Fibroblast of the aortic adventitia (primary cell): ENCODE data around the gene OR5W2. TPM values are rescaled to one million over a fixed set of nuclear protein-coding genes. Genes with fewer than 3 reads are reported as not detected.

ENCODE experiments used
- DNase-seq: peaks from one replicate; pipeline ENCODE4 v3.0.0-alpha.2; 2010; ENCODE audit warnings: low read depth
- H3K4me3 ChIP-seq: 2 replicates; pipeline ENCODE4 v1.5.1; 2011; ENCODE audit warnings: low read depth, mild to moderate bottlenecking, control low read depth, low read length, moderate library complexity
- CTCF ChIP-seq: IDR thresholded peaks from 2 replicates; pipeline ENCODE4 v1.5.1; 2011; ENCODE audit warnings: mild to moderate bottlenecking, low read length, control low read depth, inconsistent platforms; ENCODE audit not compliant: insufficient read depth
- total RNA-seq: library from RNA; depleted of rRNA; stranded (reverse); fragments of >200 nt; gene quantifications from 2 replicates; pipeline ENCODE4 v1.2.3, GENCODE V29; 2012; ENCODE audit warnings: low replicate concordance

The OR5W2 gene
- not detected in 2 replicates for total RNA-seq

- no peak within 1 kb of the TSS for H3K4me3 ChIP-seq
- TF ChIP-seq CTCF = no peak
- DNase-seq = no peak
Observed at GRCh38 chr11:55914482-55914881, at the start of gene OR5W2. TSS of gene OR5W2 (minus strand) at chr11:55914582. CDS start at chr11:55914582, 0 bp downstream.

- no peak overlapping the region for H3K4me3 ChIP-seq
- DNase-seq = no peak
- TF ChIP-seq CTCF = no peak
Observed at GRCh38 chr11:55956521-55956920, 42.1 kb upstream of the OR5W2 start.

GRCh38 chr11:55949330-55949729, 34.9 kb upstream of the OR5W2 start:
- TF ChIP-seq CTCF = no peak

GRCh38 chr11:55942785-55943392, 28.5 kb upstream of the OR5W2 start:
- no peak for TF ChIP-seq CTCF
- no peak overlapping the region for H3K4me3 ChIP-seq
- DNase-seq = peak; percentile 21

More at GRCh38 chr11:55949330-55949729, 34.9 kb upstream of the OR5W2 start:
- H3K4me3 ChIP-seq = no peak overlapping the region
- DNase-seq = no peak

- no peak for TF ChIP-seq CTCF
- no peak within 1 kb of the TSS for H3K4me3 ChIP-seq
- DNase-seq = no peak
Observed at GRCh38 chr11:55936300-55936699, 21.9 kb upstream of the OR5W2 start, which contains the start of gene OR5I1. TSS of gene OR5I1 (minus strand) at chr11:55936400. CDS start at chr11:55936400, 0 bp downstream.

- TF ChIP-seq CTCF = no peak
- H3K4me3 ChIP-seq = no peak overlapping the region
- DNase-seq = no peak
Observed at GRCh38 chr11:55920537-55920936, 6.2 kb upstream of the OR5W2 start.

GRCh38 chr11:55902308-55902707, 12.1 kb downstream of the OR5W2 start:
- TF ChIP-seq CTCF = no peak
- no peak for DNase-seq
- H3K4me3 ChIP-seq = no peak overlapping the region
